Body of pancreas (tissue), 4 donors: Measurements from ENCODE around the gene ICE1.

ENCODE experiments used
- CTCF ChIP-seq, 7 experiments: fragments of 450-650 bp in 4 of 7; fragments of 200-600 bp in 3 of 7; sonication (generic) in 3 of 7; IDR thresholded peaks; one replicate each; pipeline ENCODE4 v1.5.1; 2016 to 2019; ENCODE audit warnings: antibody characterized with exemption in 7 of 7
- POLR2A ChIP-seq, 3 donors: fragments of 450-650 bp; IDR thresholded peaks; one replicate each; pipeline ENCODE4 v1.6.1; 2016; ENCODE audit warnings: antibody characterized with exemption in 3 of 3, mild to moderate bottlenecking in 2 of 3

DNA sequence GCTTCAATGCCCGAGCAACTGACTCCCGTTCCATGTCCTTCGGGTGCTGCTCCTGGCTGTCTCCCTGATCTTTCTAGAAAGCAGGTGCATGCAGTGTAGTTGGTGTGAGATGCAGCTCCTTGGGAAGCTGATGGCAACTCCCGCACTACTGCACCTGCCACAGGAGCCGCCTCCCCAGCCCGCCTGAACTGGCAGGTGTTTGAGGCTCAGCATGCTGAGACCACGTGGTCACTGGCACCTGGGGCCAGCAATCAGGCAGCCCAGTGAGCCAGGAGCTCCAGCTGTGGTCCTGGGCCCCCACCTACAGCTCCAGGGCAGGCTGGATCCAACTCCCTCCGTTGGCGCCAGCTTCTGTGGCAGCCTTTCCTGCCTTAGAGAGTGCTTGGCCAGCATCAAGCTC is 111.5 kb downstream of the ICE1 start:
- no peak for TF ChIP-seq CTCF (IDR thresholded peaks at IDR 0.05)
- TF ChIP-seq POLR2A (IDR thresholded peaks at IDR 0.05): no peak
